NB4 (cell line): ENCODE results near the gene HNRNPA2B1.

Experiments used
- DNase-seq: peaks from one replicate; pipeline ENCODE4 v3.0.0; 2010; ENCODE audit warnings: low read depth
- H3K4me3 ChIP-seq: one replicate; pipeline ENCODE4 v1.5.1; 2011; ENCODE audit warnings: mild to moderate bottlenecking, low read depth, low read length, moderate library complexity
- CTCF ChIP-seq: IDR thresholded peaks from one replicate; pipeline ENCODE4 v1.5.1; 2012; ENCODE audit warnings: low read depth, low read length
- MYC ChIP-seq: IDR thresholded peaks from 2 replicates; pipeline ENCODE4 v1.6.1; 2011; ENCODE audit warnings: low read depth, low read length
- POLR2A ChIP-seq: IDR thresholded peaks from 2 replicates; pipeline ENCODE4 v1.6.1; 2011; ENCODE audit warnings: mild to moderate bottlenecking; ENCODE audit not compliant: insufficient read length; ENCODE audit errors: extremely low read depth
- TF ChIP-seq, protein P1 (sequence below): IDR thresholded peaks from 2 replicates; pipeline ENCODE4 v1.6.1; 2011; ENCODE audit warnings: low read depth, low read length

HNRNPA2B1 gene

GRCh38 chr7:26145238-26145637 is 55.3 kb downstream of the HNRNPA2B1 start:
- TF ChIP-seq MYC (no peak), POLR2A (no peak), CTCF (no peak)
- TF ChIP-seq, protein P1, sequence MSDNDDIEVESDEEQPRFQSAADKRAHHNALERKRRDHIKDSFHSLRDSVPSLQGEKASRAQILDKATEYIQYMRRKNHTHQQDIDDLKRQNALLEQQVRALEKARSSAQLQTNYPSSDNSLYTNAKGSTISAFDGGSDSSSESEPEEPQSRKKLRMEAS: no peak
- no peak for DNase-seq
- no peak overlapping the region for H3K4me3 ChIP-seq

DNA sequence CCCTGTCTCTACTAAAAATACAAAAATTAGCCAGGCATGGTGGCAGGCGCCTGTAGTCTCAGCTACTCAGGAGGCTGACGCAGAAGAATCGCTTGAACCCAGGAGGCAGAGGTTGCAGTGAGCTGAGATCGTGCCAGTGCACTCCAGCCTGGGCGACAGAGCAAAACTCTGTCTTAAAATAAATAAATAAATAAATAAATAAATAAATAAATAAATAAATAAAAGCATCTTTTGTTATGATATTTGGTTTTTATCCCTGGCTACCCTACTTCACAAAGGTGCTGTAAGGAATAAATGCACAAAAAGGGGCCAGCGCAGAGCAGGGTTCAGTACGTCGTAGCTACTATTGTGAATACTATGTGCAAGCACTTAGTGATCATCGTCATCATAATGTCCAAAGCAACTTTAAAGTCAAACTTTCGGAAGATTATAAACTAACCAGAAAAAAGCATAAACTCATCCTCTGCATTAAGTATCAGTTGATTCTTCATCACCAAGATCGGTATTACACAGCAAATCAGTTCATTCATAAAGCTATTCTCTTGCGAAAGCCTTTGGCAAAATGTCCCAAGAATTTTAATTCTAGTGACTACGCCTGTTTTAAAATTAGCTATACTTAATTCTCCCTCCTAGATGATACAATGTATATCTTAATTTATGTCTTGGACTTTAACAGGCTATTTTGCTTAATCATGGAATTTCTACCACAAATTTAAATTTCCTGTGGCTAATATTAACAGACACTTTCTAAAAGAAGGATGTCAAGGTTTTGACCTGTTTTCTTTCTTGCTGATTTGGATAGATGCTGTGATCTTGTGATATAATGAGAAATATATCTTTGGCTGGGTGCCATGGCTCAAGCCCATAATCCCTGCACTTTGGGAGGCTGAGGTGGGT is 56.1 kb downstream of the HNRNPA2B1 start:
- TF ChIP-seq MYC (no peak), CTCF (no peak), POLR2A (no peak)
- TF ChIP-seq, protein P1: no peak
- no peak for DNase-seq
- H3K4me3 ChIP-seq: no peak overlapping the region

DNA sequence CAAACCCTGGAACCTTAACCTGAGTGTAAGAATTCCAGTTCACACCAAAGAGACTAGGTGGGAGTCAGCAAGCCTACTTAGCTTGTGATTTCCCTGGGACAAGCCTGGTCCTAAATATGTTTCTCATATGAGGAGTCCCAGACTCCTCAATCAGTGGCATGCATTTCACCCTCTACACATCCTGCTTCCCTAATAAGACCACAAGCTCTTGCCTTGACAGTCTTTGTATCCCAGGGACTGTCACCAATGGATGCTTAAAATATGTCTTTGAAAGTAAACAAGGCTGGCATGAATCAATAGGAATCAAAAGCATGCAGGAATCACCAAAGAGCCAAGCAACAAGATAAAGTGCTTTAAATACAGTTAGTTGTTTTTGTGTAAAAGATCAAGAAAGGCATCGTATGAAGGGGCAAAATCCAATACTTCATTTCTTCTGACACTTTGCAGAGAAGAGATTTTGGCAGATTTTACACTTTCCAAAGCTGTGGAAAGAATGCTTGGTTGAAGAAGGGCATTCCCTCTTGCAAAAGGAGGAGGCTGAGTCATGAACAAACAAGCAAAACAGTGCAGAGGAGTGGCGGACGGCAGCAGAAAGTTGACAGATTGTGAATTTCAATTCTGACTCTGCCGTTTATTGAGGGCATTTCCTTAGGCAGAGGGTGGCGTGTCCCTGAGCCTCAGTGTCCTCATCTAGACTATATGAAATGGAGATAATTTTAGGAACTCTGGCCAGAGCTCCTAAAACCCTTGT is 57.1 kb downstream of the HNRNPA2B1 start:
- DNase-seq: no peak
- H3K4me3 ChIP-seq: no peak overlapping the region
- TF ChIP-seq, protein P1: no peak
- TF ChIP-seq CTCF (no peak), POLR2A (no peak), MYC (no peak)

- DNase-seq: peak; percentile 60
- TF ChIP-seq, protein P1: no peak
- TF ChIP-seq CTCF: no peak
- TF ChIP-seq MYC: no peak
- TF ChIP-seq POLR2A: no peak
- H3K4me3 ChIP-seq: no peak overlapping the region
These were observed 59.5 kb downstream of the HNRNPA2B1 start for GRCh38 chr7:26141077-26141476.

- no peak overlapping the region for H3K4me3 ChIP-seq
- TF ChIP-seq, protein P1: no peak
- TF ChIP-seq CTCF (no peak), MYC (no peak), POLR2A (no peak)
- DNase-seq: no peak
These were observed 60.2 kb downstream of the HNRNPA2B1 start for GRCh38 chr7:26140380-26140779.
